ENCODE results near the gene CERK. TPM values are rescaled to one million over a fixed set of nuclear protein-coding genes. Genes with fewer than 3 reads are reported as not detected.

The CERK gene
- total RNA-seq, 1 experiment from 2014 or later, result 61.6 TPM

DNA sequence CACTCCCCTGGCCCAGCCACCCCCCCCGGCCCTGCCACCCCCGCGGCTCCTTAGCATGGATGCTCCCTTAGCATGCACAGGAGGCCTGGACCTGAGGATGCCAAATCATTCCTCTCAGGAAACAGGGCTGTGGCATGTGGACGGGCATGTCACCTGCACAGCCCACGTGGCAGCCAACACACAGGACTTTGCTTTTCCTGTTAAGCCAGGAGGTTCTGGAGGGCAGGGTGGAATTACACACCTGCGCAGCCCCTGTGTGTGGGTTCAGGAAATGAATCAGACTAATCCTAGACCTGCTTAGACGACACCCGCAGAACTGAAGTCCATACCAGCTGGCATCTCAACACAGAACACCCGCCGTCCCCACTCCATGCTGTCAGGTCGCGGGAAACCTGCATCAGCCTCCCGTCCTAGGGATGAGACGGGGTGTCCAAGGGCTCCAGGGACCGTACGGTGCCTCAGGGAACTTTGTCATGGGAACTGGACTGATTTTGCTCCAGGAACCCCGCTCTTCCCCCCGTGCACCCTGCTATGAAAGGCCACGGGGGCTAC is 10.2 kb downstream of the CERK start:
- no peaks in the 10 kb centered on the region for H3K27me3 ChIP-seq (replicated peaks)
- no peaks in the 10 kb centered on the region for H3K9me3 ChIP-seq (replicated peaks)
- no peak overlapping the region for H3K4me3 ChIP-seq
- H3K27ac ChIP-seq, result no peak overlapping the region
- no peak for DNase-seq (ENCODE audit: low read depth in 1 of 2, low spot score in 2 of 2)
- H3K36me3 ChIP-seq, result peaks cover 44% of the 10 kb centered on the region
- H3K4me1 ChIP-seq (replicated peaks), result peaks cover 23% of the 10 kb centered on the region

DNA sequence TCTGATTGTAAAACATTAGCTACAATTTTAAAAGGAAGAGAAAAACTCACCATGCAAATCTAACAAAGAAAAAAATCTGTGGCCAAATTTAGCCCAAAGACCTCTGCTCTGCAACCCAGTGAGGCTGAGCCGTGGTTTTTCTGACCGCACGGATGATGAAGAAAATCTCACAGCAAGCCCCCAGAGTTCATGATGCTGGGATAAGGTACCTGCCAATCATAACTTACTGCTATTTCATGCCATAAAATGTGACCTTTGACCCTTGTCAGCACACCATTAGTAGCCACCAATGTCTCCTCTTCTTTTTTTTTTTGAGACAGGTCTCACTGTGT is 11.1 kb downstream of the CERK start:
- no peak for DNase-seq (ENCODE audit: low read depth in 1 of 2, low spot score in 2 of 2)
- Histone ChIP-seq H3K4me3 (no peak overlapping the region), H3K9me3 (replicated peaks) (no peaks in the 10 kb centered on the region), H3K4me1 (replicated peaks) (peaks cover 20% of the 10 kb centered on the region), H3K27me3 (replicated peaks) (no peaks in the 10 kb centered on the region), H3K27ac (0 out of 2 replicates have a peak overlapping the region, but pooled peaks have one; percentile 46), H3K36me3 (peaks cover 42% of the 10 kb centered on the region)

DNA sequence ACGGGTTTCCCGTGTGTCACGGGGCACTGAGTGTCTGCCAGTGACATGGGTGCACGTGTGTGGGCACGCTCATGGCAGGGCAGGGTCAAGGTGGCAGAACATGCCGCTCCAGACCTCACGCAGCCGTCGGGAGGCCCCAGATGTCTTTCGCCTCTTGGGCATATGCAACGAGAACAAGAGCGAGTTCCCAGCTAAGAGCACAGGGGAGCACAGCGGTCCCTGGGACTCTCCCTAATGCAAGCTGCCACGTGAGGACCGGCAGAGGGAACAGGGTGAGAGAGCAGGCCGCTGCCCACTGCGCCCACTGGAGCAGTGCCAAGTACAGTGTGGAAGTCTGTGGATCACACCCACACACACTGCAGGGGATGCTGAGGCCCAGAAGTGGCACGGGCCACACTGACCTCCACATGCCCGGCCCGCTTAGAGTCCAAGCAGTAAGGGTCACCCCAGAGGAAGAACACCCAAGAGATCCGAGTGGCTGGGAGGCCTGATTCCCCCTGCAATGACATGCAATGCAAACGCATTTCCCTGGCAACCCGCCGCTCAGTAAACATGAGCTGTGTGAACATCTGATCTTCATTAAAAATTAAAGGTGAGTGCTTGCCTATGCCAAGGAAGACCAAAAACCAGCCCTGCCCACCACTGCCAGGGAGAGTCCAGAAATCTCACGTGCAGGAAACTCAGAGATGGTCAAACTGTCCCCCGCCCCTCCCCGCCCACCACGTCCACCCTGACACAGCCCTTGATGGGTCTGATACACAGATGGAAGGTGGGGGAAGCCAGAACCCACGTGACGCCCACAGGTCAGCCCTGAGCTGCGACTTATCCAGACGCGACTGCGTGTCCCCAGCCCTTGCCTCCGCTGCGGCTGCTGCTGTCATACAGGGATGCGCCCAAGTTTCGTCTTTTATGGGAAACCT is 11.7 kb downstream of the CERK start:
- Histone ChIP-seq H3K4me1 (replicated peaks) (peaks cover 14% of the 10 kb centered on the region), H3K36me3 (peaks cover 39% of the 10 kb centered on the region), H3K27me3 (replicated peaks) (no peaks in the 10 kb centered on the region), H3K27ac (peak overlapping the region; percentile 46; the same call in 1 of the 2 replicates), H3K9me3 (replicated peaks) (no peaks in the 10 kb centered on the region), H3K4me3 (no peak overlapping the region)
- DNase-seq (ENCODE audit: low read depth in 1 of 2, low spot score in 2 of 2), result peak; percentile 54 to 68

DNA sequence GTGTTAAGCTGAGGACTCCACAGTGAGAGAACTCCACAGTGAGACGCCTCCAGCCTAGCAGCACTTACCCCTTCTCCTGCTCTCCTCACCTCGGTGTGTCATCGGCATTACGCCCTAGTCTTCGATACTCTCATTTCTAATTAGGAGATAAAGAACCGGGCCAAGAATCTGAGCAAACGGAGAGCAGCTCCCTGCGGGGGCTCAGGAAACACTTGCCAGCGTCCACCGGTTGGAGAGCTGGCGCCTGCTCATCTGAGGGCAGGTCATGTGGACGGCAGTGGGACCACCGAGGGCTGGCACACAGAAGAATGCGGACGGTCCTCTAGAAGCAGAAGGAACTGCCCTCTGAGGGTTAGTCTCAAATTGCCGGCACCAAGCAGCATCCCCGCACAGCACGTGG is 13.0 kb downstream of the CERK start:
- no peaks in the 10 kb centered on the region for H3K9me3 ChIP-seq (replicated peaks)
- H3K27ac ChIP-seq, result no peak overlapping the region
- peaks cover 11% of the 10 kb centered on the region for H3K4me1 ChIP-seq (replicated peaks)
- no peak overlapping the region for H3K4me3 ChIP-seq
- no peaks in the 10 kb centered on the region for H3K27me3 ChIP-seq (replicated peaks)
- DNase-seq (ENCODE audit: low read depth in 1 of 2, low spot score in 2 of 2), result no peak
- peaks cover 39% of the 10 kb centered on the region for H3K36me3 ChIP-seq

DNA sequence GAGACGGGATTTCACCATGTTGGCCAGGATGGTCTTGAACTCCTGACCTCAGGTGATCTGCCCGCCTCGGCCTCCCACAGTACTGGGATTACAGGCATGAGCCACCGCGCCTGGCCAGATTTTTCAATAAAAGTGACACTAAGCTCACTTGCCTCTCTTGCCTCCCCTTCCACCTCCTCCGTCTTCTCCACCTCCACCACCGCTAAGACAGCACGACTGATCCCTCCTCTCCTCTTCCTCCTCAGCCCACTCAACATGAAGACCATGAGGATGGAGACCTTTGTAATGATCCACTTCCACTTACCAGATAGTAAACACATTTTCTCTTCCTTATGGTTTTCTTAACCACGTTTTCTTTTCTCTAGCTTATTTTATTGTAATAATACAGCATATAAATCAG is 14.2 kb downstream of the CERK start:
- Histone ChIP-seq H3K27ac (no peak overlapping the region), H3K36me3 (peaks cover 50% of the 10 kb centered on the region), H3K4me1 (replicated peaks) (peaks cover 11% of the 10 kb centered on the region), H3K9me3 (replicated peaks) (no peaks in the 10 kb centered on the region), H3K4me3 (no peak overlapping the region), H3K27me3 (replicated peaks) (no peaks in the 10 kb centered on the region)
- no peak for DNase-seq (ENCODE audit: low read depth in 1 of 2, low spot score in 2 of 2)

DNA sequence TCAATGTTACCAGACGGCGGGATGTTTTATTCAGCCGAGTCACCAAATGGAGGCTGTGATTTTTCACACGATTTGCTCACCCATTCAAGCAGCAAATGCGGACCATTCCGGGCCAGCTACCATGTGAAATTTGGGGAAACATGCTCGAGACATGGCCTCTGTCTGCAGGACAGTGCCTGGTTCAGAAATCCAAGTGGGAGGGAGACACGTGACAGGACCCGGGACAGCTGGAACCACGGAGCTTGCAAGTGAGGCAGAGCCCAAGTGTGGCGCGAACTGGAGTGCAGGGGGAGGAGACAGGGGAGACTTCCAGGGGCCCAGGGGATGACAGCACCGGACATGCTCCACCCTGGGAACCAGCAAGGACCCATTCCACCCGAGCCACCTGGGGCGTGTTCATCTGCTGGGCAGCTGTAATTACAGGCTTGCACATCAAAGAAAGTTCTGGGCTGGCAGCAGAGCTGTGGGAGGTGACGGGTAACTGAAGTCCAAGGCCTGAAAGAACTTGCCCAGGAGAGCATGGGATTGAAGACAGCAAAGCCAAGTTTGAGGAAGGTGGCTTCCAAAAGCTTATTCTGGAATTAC is 16.5 kb downstream of the CERK start:
- Histone ChIP-seq H3K27me3 (replicated peaks) (no peaks in the 10 kb centered on the region), H3K9me3 (replicated peaks) (no peaks in the 10 kb centered on the region), H3K4me3 (no peak overlapping the region), H3K36me3 (peaks cover 63% of the 10 kb centered on the region), H3K27ac (no peak overlapping the region), H3K4me1 (replicated peaks) (peaks cover 9% of the 10 kb centered on the region)
- no peak for DNase-seq (ENCODE audit: low read depth in 1 of 2, low spot score in 2 of 2)

DNA sequence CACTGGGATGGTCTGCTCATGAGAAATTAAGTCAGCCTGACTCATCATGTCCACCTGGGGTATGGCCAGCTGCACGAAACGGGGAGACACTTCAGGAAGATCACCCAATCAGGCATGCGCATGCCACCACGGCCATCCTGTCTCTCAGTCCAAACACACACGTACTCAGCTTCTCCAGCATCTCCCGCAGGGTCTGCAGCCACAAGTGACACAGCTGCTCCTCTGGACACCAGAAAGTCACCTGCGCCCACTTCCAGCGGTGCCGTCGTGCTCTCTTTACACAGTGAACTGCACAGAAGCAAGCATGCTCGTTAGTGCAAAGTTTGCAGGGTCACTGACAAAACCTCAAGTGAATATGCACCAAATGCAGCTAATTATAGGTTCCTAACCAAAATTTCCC is 18.1 kb downstream of the CERK start:
- no peak for DNase-seq (ENCODE audit: low read depth in 1 of 2, low spot score in 2 of 2)
- H3K27me3 ChIP-seq (replicated peaks), result no peaks in the 10 kb centered on the region
- H3K4me1 ChIP-seq (replicated peaks), result peaks cover 12% of the 10 kb centered on the region
- H3K27ac ChIP-seq, result no peak overlapping the region
- peaks cover 51% of the 10 kb centered on the region for H3K36me3 ChIP-seq
- H3K4me3 ChIP-seq, result no peak overlapping the region
- no peaks in the 10 kb centered on the region for H3K9me3 ChIP-seq (replicated peaks)

DNA sequence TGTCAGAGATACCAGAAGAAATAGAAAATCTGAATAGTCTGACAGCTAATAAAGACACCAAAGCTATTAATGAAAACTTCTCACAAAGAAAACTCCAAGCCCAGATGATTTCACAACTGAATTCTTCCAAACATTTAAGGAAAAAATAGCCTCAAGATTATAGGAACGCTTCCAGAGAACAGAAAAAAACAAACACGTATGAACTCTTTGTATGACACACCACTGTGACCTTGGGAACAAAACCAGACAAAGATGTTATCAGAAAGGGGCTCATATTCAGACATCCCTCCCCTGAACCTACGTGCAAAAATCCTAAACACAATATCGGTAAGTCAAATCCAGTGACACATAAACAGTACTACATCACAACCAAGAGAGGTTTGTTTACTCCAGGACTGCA is 23.5 kb downstream of the CERK start:
- Histone ChIP-seq H3K4me3 (no peak overlapping the region), H3K9me3 (replicated peaks) (no peaks in the 10 kb centered on the region), H3K4me1 (replicated peaks) (peaks cover 34% of the 10 kb centered on the region), H3K36me3 (peaks cover 67% of the 10 kb centered on the region), H3K27ac (no peak overlapping the region), H3K27me3 (replicated peaks) (no peaks in the 10 kb centered on the region)
- DNase-seq (ENCODE audit: low read depth in 1 of 2, low spot score in 2 of 2), result peak in 1 of 2 experiments; percentile 46

DNA sequence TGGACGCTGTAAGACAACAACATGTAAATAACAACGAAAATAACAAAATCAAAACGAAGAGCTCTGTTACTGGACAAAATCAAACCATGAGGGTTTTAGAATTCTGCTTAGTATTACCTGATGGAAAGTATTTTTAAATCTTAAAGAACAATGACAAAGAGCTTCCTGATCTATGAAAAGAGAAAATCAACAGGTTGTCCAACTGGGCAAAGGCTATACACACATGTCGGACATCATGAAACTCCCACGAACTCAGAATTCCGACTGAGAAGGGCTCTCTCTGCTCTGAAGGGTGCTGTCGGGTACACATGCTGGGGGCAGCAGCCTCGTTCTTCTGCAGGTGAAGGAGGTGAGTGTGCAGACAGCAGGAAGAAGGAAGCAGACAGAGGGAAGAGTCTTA is 25.8 kb downstream of the CERK start:
- no peak overlapping the region for H3K4me3 ChIP-seq
- H3K36me3 ChIP-seq, result peaks cover 67% of the 10 kb centered on the region
- no peaks in the 10 kb centered on the region for H3K27me3 ChIP-seq (replicated peaks)
- no peak overlapping the region for H3K27ac ChIP-seq
- peaks cover 34% of the 10 kb centered on the region for H3K4me1 ChIP-seq (replicated peaks)
- no peak for DNase-seq (ENCODE audit: low read depth in 1 of 2, low spot score in 2 of 2)
- H3K9me3 ChIP-seq (replicated peaks), result no peaks in the 10 kb centered on the region

DNA sequence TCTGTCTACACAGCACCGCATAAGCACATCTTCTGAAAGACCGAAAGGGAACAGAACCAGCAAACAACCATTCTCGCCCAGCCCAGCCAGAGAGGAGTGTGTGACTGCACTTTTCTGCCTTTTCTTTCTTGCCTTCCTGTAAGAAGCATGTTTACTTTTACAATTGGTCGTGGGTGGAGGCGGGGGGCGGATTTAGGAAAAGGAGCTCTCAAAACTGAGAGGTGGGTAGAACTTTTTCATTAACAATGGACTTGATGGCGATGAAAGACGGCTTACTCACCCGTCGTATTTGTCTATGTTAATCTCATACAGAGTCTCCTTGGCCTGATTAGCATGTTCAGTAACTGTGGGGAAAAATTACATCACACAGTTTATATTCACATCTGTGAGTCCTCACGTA is 27.2 kb downstream of the CERK start:
- Histone ChIP-seq H3K27me3 (replicated peaks) (no peaks in the 10 kb centered on the region), H3K4me3 (no peak overlapping the region), H3K4me1 (replicated peaks) (peaks cover 32% of the 10 kb centered on the region), H3K36me3 (peaks cover 76% of the 10 kb centered on the region), H3K27ac (no peak overlapping the region), H3K9me3 (replicated peaks) (no peaks in the 10 kb centered on the region)
- DNase-seq (ENCODE audit: low read depth in 1 of 2, low spot score in 2 of 2), result peak; percentile 62 to 68

DNA sequence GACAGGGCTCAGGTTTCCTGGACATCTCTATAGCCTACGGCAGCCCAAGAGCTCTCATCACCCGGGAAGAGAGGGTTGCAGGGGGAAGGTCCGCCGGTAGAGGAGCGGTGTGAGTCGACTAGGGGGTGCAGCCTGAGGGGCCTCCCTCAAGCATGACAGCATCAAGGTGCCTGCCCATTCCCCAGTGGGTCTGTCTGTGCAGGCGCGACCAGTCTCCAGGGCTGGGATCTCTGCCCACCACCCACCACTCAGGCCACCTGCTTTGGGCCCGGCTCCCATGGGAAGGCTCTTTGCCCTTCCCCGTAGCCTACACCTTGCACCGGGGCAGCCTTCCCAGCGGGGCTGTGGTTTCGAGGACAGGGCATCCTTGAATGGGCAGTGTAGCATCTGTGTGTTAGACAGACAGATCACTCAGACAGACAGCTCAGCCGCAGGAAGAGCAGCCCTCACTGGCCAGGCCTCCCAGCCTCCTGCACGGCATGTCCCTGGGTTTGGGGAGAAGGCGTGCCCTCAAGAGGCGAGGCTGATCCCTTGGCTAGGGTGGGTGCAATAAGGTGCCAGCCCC is 29.2 kb downstream of the CERK start:
- no peaks in the 10 kb centered on the region for H3K9me3 ChIP-seq (replicated peaks)
- DNase-seq (ENCODE audit: low read depth in 1 of 2, low spot score in 2 of 2), result no peak
- H3K4me3 ChIP-seq, result no peak overlapping the region
- no peaks in the 10 kb centered on the region for H3K27me3 ChIP-seq (replicated peaks)
- peaks cover 88% of the 10 kb centered on the region for H3K36me3 ChIP-seq
- H3K4me1 ChIP-seq (replicated peaks), result peaks cover 31% of the 10 kb centered on the region
- no peak overlapping the region for H3K27ac ChIP-seq

DNA sequence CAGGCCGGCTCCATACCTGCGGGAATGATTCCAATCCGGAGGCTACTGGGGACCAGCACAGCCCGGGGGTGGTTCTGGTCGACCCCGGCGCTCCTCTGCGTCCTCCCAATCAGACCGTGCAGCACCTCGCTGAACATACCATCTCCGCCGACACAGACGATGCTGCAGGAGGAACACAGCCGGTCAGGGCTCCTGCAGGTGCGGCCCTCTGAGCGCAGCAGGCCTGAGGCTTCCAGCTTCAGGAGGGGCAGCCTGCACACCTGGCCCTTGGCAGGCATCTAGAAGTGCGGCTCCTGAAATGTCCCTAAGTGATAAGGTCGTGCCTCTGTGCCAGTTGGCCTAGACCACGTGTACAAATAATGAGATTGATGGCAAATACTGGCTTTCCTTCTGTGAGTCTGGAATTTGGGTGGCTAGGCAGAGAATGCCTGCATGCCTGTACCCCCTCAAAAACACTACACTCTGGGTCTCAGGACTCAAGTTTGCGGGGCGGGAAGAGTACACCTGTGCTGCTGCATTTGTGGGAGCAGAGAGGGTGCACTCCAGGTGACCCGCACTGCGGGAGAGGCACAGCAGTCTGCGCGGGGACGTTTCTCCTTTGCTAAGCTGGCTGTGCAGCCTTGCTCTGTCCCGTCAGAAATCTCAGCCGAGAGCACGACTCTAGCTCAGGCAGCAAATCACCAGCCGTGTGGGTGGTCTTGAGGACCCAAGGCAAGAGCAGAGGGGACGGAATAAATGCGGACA is 30.1 kb downstream of the CERK start:
- no peak for DNase-seq (ENCODE audit: low read depth in 1 of 2, low spot score in 2 of 2)
- no peaks in the 10 kb centered on the region for H3K9me3 ChIP-seq (replicated peaks)
- H3K36me3 ChIP-seq, result peaks cover 89% of the 10 kb centered on the region

DNA sequence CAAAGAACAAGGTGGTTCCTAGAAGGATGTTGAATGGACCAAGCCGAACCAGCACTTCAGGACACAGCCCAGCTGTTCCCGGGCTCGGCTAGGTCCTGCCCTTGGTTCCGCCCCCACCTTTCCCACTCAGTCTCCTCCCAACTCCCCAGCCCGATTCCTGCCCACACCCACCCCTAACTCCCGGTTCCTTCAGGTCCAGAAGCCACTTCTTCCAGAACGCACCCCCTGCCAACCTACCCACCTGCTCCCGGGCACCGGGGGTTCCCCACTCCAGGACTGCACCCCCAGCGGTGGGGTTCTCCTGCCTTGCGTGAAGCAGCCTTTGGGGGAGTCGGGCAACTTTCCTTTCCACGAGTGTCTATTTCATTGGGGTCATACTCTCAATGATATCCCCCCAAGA is 30.7 kb downstream of the CERK start:
- Histone ChIP-seq H3K27ac (no peak overlapping the region), H3K9me3 (replicated peaks) (no peaks in the 10 kb centered on the region), H3K27me3 (replicated peaks) (no peaks in the 10 kb centered on the region), H3K4me3 (no peak overlapping the region), H3K4me1 (replicated peaks) (peaks cover 30% of the 10 kb centered on the region), H3K36me3 (peaks cover 93% of the 10 kb centered on the region)
- no peak for DNase-seq (ENCODE audit: low read depth in 1 of 2, low spot score in 2 of 2)

More for the DNA sequence above, 30.1 kb downstream of the CERK start:
- Histone ChIP-seq H3K4me1 (replicated peaks) (peaks cover 30% of the 10 kb centered on the region), H3K27me3 (replicated peaks) (no peaks in the 10 kb centered on the region), H3K27ac (no peak overlapping the region), H3K4me3 (no peak overlapping the region)
